Fibroblast of pulmonary artery (primary cell): ENCODE results near the gene NR2E1.

Experiments used
- DNase-seq: peaks from one replicate; pipeline ENCODE4 v3.0.0-alpha.2; 2010; ENCODE audit warnings: low read depth
- H3K4me3 ChIP-seq: replicated peaks from 2 replicates; pipeline ENCODE4 v1.5.1; 2011; ENCODE audit warnings: low read depth, mild to moderate bottlenecking, control low read depth, low read length, moderate library complexity
- CTCF ChIP-seq: IDR thresholded peaks from 2 replicates; pipeline ENCODE4 v1.5.1; 2011; ENCODE audit warnings: mild to moderate bottlenecking, control low read depth, low read length, inconsistent platforms; ENCODE audit errors: missing control alignments

The NR2E1 gene

GRCh38 chr6:108174371-108175175 is 8.8 kb downstream of the NR2E1 start:
- peak; percentile 64 for DNase-seq
- H3K4me3 ChIP-seq = no peak overlapping the region
- no peak for TF ChIP-seq CTCF

- H3K4me3 ChIP-seq = no peak overlapping the region
- DNase-seq = no peak
- no peak for TF ChIP-seq CTCF
These were observed 9.4 kb downstream of the NR2E1 start for GRCh38 chr6:108175176-108175591.

GRCh38 chr6:108175592-108176279 is 9.9 kb downstream of the NR2E1 start:
- no peak for DNase-seq
- no peak overlapping the region for H3K4me3 ChIP-seq
- TF ChIP-seq CTCF = no peak

GRCh38 chr6:108176281-108177089 is 10.7 kb downstream of the NR2E1 start:
- DNase-seq = no peak
- no peak for TF ChIP-seq CTCF
- no peak overlapping the region for H3K4me3 ChIP-seq

GRCh38 chr6:108179741-108180140 is 13.9 kb downstream of the NR2E1 start:
- no peak for DNase-seq
- no peak for TF ChIP-seq CTCF
- no peak overlapping the region for H3K4me3 ChIP-seq

- no peak for DNase-seq
- no peak overlapping the region for H3K4me3 ChIP-seq
- TF ChIP-seq CTCF = no peak
These were observed 14.4 kb downstream of the NR2E1 start for GRCh38 chr6:108180266-108180665.
